Medulla oblongata (tissue), 1 donor: ENCODE results near the gene TRIM46.
A peak's percentile ranks its signal among the peaks of the same experiment; 100 is the strongest.
"Not testable (repeated sequence)": the region's sequence is repeated elsewhere in the genome, so short reads cannot be mapped to it uniquely, and the experiment has no call there.

ENCODE experiments used
- DNase-seq: peaks from one replicate; pipeline ENCODE4 v3.0.0-alpha.2; 2015; ENCODE audit errors: extremely low spot score

TRIM46 gene

DNA sequence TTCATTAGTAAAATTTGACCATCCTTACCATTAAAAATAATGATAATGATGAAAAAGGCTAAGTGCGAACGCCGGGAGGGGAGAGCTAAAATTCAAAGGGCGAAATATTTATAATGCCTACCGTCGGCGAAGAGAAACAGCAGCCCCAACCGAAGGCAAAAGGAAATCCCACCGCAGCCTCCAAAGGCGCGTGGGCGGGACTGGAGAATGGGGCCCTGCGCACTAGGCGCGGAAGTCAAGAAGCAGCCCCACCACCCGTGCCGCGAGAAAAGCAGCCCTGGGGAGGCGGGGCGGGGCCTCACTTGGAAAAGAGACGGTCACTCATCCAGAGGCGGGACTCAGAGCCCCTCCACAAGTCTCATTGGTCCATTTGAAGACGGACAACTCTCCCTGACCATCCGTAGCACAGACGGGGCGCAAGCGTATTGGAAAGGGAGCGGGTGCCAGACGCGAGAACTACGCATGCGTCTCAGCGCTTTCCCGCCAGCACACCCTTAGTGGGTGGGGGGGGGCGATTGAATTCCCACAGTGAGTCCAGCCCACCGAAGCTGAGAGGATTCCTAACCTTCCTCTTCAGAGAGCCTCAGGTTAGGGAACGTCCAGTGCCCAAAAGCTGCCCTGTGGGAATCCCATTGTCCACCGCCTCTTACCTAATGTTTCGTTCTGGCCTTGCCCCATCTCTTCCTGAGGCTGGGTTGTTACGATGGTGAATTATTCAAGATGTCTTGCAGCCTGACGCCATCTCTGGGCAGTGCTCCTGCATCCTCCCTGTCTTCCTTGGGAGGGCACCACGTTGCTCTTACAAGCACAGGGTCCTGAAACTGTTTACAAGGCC is 53.8 kb downstream of the TRIM46 start:
- peak; percentile 100 for DNase-seq

DNA sequence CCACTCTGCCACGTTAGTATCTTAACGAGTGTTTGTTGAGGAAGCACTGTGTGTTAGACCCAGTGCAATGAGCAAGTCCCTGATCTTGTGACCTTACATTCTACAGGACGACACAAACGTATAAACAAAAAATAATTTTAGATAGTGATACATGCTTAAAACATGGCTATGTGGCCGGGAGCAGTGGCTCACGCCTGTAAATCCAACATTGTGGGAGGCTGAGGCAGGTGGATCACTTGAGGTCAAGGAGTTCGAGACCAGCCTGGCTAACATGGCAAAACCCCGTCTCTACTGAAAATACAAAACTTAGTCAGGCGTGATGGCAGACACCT is 54.4 kb downstream of the TRIM46 start:
- no peak for DNase-seq

GRCh38 chr1:155231302-155231701 is 57.7 kb downstream of the TRIM46 start:
- DNase-seq = not testable (repeated sequence)

DNA sequence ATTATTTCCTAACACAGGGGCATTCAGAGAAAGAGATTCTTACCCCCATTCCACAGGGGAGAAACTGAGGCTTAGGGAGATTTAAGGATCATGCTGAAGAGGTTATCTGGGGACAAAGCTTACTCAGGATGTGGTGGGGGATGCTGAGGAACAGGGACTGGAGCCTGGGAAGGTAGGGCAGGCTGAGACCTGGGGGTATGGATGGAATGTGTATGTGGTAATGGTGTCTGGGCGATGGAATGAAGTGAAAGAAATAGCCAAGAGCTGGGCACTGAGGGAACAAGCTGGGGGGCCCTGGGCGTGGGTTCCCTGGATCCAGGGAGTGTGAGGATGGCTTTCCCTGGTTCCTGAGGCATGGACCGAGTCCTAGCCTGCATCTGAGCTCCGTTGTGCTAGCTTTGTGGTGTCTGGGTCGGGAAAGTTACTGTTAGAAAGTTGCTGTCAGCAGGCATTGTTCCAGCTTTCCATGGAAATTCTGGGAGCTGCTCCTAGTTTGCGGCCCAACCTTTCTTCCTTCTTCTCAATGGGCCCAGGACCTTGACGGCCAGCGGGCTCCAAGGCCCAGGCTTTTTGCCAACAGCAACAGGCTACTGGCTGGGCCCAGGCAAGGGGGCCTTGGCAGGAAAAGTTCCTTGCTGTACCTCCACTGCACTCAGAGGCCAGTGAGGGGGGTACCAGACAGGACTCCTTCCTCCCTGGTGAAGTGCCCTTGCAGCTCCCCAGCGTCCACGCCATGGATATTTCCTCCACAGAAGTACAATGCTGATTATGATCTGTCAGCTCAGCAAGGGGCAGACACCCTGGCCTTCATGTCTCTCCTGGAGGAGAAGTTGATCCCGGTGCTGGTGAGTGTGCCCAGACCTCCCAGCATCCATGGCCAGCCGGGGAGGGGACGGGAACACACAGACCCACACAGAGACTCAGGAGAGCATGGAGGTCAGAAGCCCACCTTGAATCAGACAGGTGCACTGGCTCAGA is 58.6 kb downstream of the TRIM46 start:
- peak; percentile 76 for DNase-seq

DNA sequence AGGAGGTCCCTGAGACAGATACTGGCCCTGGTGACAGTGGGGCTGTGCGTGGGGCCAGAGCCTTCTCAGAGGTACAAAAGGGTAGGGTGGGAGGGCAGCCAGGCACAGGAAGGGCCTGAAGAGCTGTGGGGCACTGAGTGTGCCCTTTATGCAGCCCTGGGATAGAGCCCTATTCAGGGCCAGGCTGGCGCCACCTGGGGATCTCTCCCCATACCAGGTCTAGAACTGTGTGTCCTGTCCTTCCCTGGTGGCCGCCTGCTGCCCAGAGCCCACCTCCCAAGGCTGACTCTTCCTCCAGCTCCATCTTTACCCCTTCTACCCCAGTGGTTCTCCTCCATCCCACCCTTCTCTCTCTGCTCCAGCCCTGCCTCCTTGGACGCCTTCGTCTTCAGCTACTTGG is 59.9 kb downstream of the TRIM46 start:
- DNase-seq = not testable (repeated sequence)
